Measurements from ENCODE around the gene TAC1.

The TAC1 gene, protein sequence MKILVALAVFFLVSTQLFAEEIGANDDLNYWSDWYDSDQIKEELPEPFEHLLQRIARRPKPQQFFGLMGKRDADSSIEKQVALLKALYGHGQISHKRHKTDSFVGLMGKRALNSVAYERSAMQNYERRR

GRCh38 chr7:97731736-97732564 lies at the start of gene TAC1:
Gene TAC1 (plus strand): TSS chr7:97732086. CDS start chr7:97732613, 527 bp downstream.
- TF ChIP-seq CTCF (IDR thresholded peaks at IDR 0.05) = no peak
- Histone ChIP-seq H3K4me3 (ENCODE audit: low read depth, low read length) (no peak within 1 kb of the TSS), H3K27ac (no peak within 1 kb of the TSS), H3K9me3 (ENCODE audit: control insufficient read depth, low read length) (no peaks in the 10 kb centered on the region), H3K27me3 (ENCODE audit: control insufficient read depth, insufficient read depth, low read length) (no peaks in the 10 kb centered on the region), H3K4me1 (no peaks in the 10 kb centered on the region), H3K4me2 (ENCODE audit: low read length) (peak within 1 kb of the TSS; percentile 14), H2AFZ (peak within 1 kb of the TSS; percentile 39), H3K79me2 (no peaks in the 10 kb centered on the region), H3K36me3 (ENCODE audit: control insufficient read depth, insufficient read depth, low read length) (no peaks in the 10 kb centered on the region), H3K9ac (no peak within 1 kb of the TSS)

- no peaks in the 10 kb centered on the region for H3K4me1 ChIP-seq
- H3K27me3 ChIP-seq (ENCODE audit: control insufficient read depth, insufficient read depth, low read length) = no peaks in the 10 kb centered on the region
- H3K4me2 ChIP-seq (ENCODE audit: low read length) = no peak overlapping the region
Observed at GRCh38 chr7:97685952-97686351, 45.9 kb upstream of the TAC1 start.

DNA sequence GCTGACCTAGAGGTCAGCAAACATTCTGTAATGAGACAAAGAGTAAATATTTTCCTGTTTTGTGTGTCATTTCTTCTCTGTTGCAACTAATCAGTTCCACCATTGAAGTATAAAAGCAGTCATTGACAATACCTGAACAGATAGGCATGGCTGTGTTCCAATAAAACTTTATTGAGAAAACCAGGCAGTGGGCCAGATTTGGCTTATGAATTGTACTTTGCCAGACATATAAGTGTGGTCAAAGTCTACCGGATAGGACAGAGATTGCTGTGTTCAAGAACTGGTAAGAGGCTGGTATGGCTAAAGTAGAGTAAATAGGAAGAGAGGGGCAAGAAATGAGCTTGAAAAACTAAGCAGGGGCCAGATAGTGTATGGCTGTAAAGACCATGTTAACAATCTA lies 38.3 kb upstream of the TAC1 start:
- Histone ChIP-seq H3K27ac (no peak overlapping the region), H3K9me3 (ENCODE audit: control insufficient read depth, low read length) (no peaks in the 10 kb centered on the region), H3K36me3 (ENCODE audit: control insufficient read depth, insufficient read depth, low read length) (no peaks in the 10 kb centered on the region), H2AFZ (no peak overlapping the region), H3K79me2 (no peaks in the 10 kb centered on the region), H3K27me3 (ENCODE audit: control insufficient read depth, insufficient read depth, low read length) (no peaks in the 10 kb centered on the region), H3K4me2 (ENCODE audit: low read length) (no peak overlapping the region), H3K9ac (no peak overlapping the region), H3K4me1 (no peaks in the 10 kb centered on the region), H3K4me3 (ENCODE audit: low read depth, low read length) (no peak overlapping the region)
- TF ChIP-seq CTCF (IDR thresholded peaks at IDR 0.05) = no peak

More at GRCh38 chr7:97685952-97686351, 45.9 kb upstream of the TAC1 start:
- H3K79me2 ChIP-seq = no peaks in the 10 kb centered on the region
- no peak overlapping the region for H3K9ac ChIP-seq
- no peaks in the 10 kb centered on the region for H3K9me3 ChIP-seq (ENCODE audit: control insufficient read depth, low read length)
- H3K4me3 ChIP-seq (ENCODE audit: low read depth, low read length) = no peak overlapping the region
- H3K36me3 ChIP-seq (ENCODE audit: control insufficient read depth, insufficient read depth, low read length) = no peaks in the 10 kb centered on the region
- no peak overlapping the region for H3K27ac ChIP-seq
- no peak for TF ChIP-seq CTCF (IDR thresholded peaks at IDR 0.05)
- no peak overlapping the region for H2AFZ ChIP-seq

GRCh38 chr7:97694355-97694754 lies 37.5 kb upstream of the TAC1 start:
- Histone ChIP-seq H3K9ac (no peak overlapping the region), H3K9me3 (ENCODE audit: control insufficient read depth, low read length) (no peaks in the 10 kb centered on the region), H2AFZ (no peak overlapping the region), H3K4me3 (ENCODE audit: low read depth, low read length) (no peak overlapping the region), H3K4me2 (ENCODE audit: low read length) (no peak overlapping the region), H3K27ac (no peak overlapping the region), H3K27me3 (ENCODE audit: control insufficient read depth, insufficient read depth, low read length) (no peaks in the 10 kb centered on the region), H3K4me1 (no peaks in the 10 kb centered on the region), H3K79me2 (no peaks in the 10 kb centered on the region), H3K36me3 (ENCODE audit: control insufficient read depth, insufficient read depth, low read length) (no peaks in the 10 kb centered on the region)
- TF ChIP-seq CTCF (IDR thresholded peaks at IDR 0.05) = no peak

Data from parathyroid adenoma (tissue), 2 donors.